HG03469 (cell line): ENCODE measurements around the gene PRPF40B.

Experiments used
- ATAC-seq: cut with Tn5 transposase; IDR thresholded peaks from one replicate; pipeline ENCODE4 v1.9.1; 2021; ENCODE audit warnings: mild to moderate bottlenecking, moderate library complexity, moderate number of reproducible peaks; ENCODE audit not compliant: unreplicated experiment

The PRPF40B gene

GRCh38 chr12:49635036-49635435 lies 11.7 kb downstream of the PRPF40B start:
- ATAC-seq: no peak

- no peak for ATAC-seq
Measured at GRCh38 chr12:49635656-49636055, 12.3 kb downstream of the PRPF40B start.

- ATAC-seq: no peak
Measured at GRCh38 chr12:49636574-49636973, 13.2 kb downstream of the PRPF40B start.

GRCh38 chr12:49636979-49637755 lies 13.8 kb downstream of the PRPF40B start:
- ATAC-seq: no peak

- ATAC-seq: no peak
Measured at GRCh38 chr12:49641748-49642369, 18.5 kb downstream of the PRPF40B start.

- ATAC-seq: no peak
Measured at GRCh38 chr12:49642370-49642802, 19.0 kb downstream of the PRPF40B start.

- ATAC-seq: no peak
Measured at GRCh38 chr12:49643135-49643534, 19.8 kb downstream of the PRPF40B start.

- ATAC-seq: no peak
Measured at GRCh38 chr12:49643961-49644619, 20.7 kb downstream of the PRPF40B start.

GRCh38 chr12:49644620-49644994 lies 21.2 kb downstream of the PRPF40B start:
- ATAC-seq: no peak

- no peak for ATAC-seq
Measured at GRCh38 chr12:49645146-49646039, 22.0 kb downstream of the PRPF40B start.

- no peak for ATAC-seq
Measured at GRCh38 chr12:49646331-49646830, 23.0 kb downstream of the PRPF40B start.

- ATAC-seq: no peak
Measured at GRCh38 chr12:49646871-49647654, 23.7 kb downstream of the PRPF40B start.

GRCh38 chr12:49647827-49648711 lies 24.7 kb downstream of the PRPF40B start:
- no peak for ATAC-seq

GRCh38 chr12:49648712-49649003 lies 25.3 kb downstream of the PRPF40B start:
- no peak for ATAC-seq

GRCh38 chr12:49649445-49649844 lies 26.1 kb downstream of the PRPF40B start:
- no peak for ATAC-seq

GRCh38 chr12:49649892-49650291 lies 26.5 kb downstream of the PRPF40B start:
- no peak for ATAC-seq

- no peak for ATAC-seq
Measured at GRCh38 chr12:49651855-49652254, 28.5 kb downstream of the PRPF40B start.

GRCh38 chr12:49652921-49653520 lies 29.7 kb downstream of the PRPF40B start:
- ATAC-seq: no peak

GRCh38 chr12:49654715-49655114 lies 31.4 kb downstream of the PRPF40B start:
- no peak for ATAC-seq
